PC-9 (cell line): ENCODE measurements around the gene PITPNB. TPM values are rescaled to one million over a fixed set of nuclear protein-coding genes. Genes with fewer than 3 reads are reported as not detected.
A peak's percentile ranks its signal among the peaks of the same experiment; 100 is the strongest.

Experiments used
- BruUV-seq: library from RNA; stranded (reverse); fragments of 400-500 nt; replicated peaks from 2 replicates; lab custom pipeline; 2021; lab: Mats Ljungman, UMichigan
- CTCF ChIA-PET: fragments of 300-600 bp; sonication (Branson Sonifier 250); formaldehyde crosslinking; loops from one replicate; lab custom pipeline; 2022; ENCODE audit warnings: antibody characterized with exemption; lab: Charles Lee
- POLR2A ChIA-PET: fragments of 300-600 bp; sonication (Branson Sonifier 250); formaldehyde crosslinking; loops from one replicate; lab custom pipeline; 2022; ENCODE audit warnings: antibody characterized with exemption; ENCODE audit not compliant: unreplicated experiment; lab: Charles Lee
- DNase-seq, 2 experiments: peaks; one replicate each; pipeline versions ENCODE4 v3.0.0 to v3.0.0-alpha.2; 2015 to 2022; ENCODE audit warnings: mixed read lengths in 1 of 2
- H2AFZ ChIP-seq: fragments of 200-600 bp; sonication (generic); 2 replicates; pipeline ENCODE4 v1.8.1; 2017; ENCODE audit warnings: antibody characterized with exemption
- H3F3A ChIP-seq: fragments of 200-600 bp; sonication (generic); 2 replicates; pipeline ENCODE4 v1.8.1; 2017; ENCODE audit warnings: antibody characterized with exemption, mild to moderate bottlenecking, low read depth; ENCODE audit not compliant: insufficient read depth
- H3K27ac ChIP-seq: fragments of 200-600 bp; sonication (generic); 2 replicates; pipeline ENCODE4 v1.6.1; 2016; ENCODE audit warnings: mixed run types
- H3K27me3 ChIP-seq: fragments of 200-600 bp; sonication (generic); 2 replicates; pipeline ENCODE4 v1.6.1; 2016; ENCODE audit warnings: low read depth, mixed run types; ENCODE audit not compliant: insufficient read depth
- H3K36me3 ChIP-seq: fragments of 200-600 bp; sonication (generic); 2 replicates; pipeline ENCODE4 v1.6.1; 2016; ENCODE audit warnings: low read depth, mixed run types
- H3K4me1 ChIP-seq: fragments of 200-600 bp; sonication (generic); replicated peaks from 2 replicates; pipeline ENCODE4 v1.6.1; 2016; ENCODE audit warnings: mixed run types; ENCODE audit not compliant: insufficient read depth
- H3K4me2 ChIP-seq: fragments of 200-600 bp; sonication (generic); 2 replicates; pipeline ENCODE4 v1.6.1; 2017; ENCODE audit warnings: mixed run types
- H3K4me3 ChIP-seq: fragments of 200-600 bp; sonication (generic); 2 replicates; pipeline ENCODE4 v1.6.1; 2016; ENCODE audit warnings: mixed run types
- H3K79me2 ChIP-seq: fragments of 200-600 bp; sonication (generic); 2 replicates; pipeline ENCODE4 v1.6.1; 2017; ENCODE audit warnings: low read depth, mixed run types
- H3K9me2 ChIP-seq: fragments of 200-600 bp; sonication (generic); 2 replicates; pipeline ENCODE4 v1.8.1; 2017; ENCODE audit warnings: mild to moderate bottlenecking; ENCODE audit not compliant: insufficient read depth
- H3K9me3 ChIP-seq: fragments of 200-600 bp; sonication (generic); 2 replicates; pipeline ENCODE4 v1.8.1; 2016; ENCODE audit warnings: low read depth; ENCODE audit not compliant: insufficient read depth
- H4K20me1 ChIP-seq: fragments of 200-600 bp; sonication (generic); 2 replicates; pipeline ENCODE4 v1.8.1; 2017; ENCODE audit not compliant: insufficient read depth
- EZH2 ChIP-seq: fragments of 200-600 bp; sonication (generic); IDR thresholded peaks from 2 replicates; pipeline ENCODE4 v1.8.0; 2017; ENCODE audit warnings: antibody characterized with exemption, low read depth
- intact Hi-C: fragments of 100-400 bp; cut with micrococcal nuclease; formaldehyde crosslinking; loops from one replicate; pipeline ENCODE4 v1.10.0; 2022; ENCODE audit not compliant: unreplicated experiment
- microRNA-seq: library from miRNA; unstranded; fragments of <30 nt; microRNA quantifications from one replicate; pipeline ENCODE4 v1.2.0, GENCODE V29; 2021; ENCODE audit warnings: borderline number of aligned reads, borderline replicate concordance
- total RNA-seq: library from RNA; stranded (reverse); gene quantifications from 2 replicates; pipeline ENCODE4 v1.2.3, GENCODE V29; 2021
- TF ChIP-seq, protein P1 (sequence below): fragments of 200-600 bp; sonication (generic); conservative IDR thresholded peaks from 2 replicates; pipeline ENCODE4 v1.6.1; 2017; ENCODE audit warnings: mixed run types, antibody characterized with exemption, mild to moderate bottlenecking, moderate library complexity

The PITPNB gene
- total RNA-seq, 1 experiment from 2014 or later: 49.6 TPM

DNA sequence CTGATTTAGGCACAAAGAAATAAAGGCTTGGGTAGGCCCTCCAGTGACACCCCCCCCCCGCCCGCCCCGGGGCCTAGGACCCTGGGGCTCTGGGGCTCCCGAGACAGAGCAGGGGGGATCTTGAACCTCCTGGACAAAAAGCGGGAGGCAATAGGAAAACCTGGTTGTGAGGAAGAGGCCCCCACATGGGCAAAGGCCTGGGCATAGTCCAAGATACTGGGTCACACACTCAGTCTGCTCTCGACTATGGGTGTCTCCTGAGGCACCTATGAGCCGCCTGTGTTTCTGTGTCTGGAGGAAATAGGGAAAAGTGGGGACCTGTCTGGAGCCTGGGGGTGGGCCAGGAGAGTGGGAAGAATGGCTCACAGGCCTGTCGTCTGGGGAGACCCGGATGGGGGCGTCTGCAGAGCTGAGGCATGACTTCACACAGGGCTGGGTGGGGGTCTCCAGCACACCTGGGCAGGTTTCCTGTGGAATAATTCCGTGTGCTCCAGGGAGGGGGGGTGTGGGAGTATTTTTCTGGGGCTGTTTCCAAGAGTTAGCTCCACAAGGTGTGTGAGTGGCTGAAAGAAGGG, 115.1 kb downstream of the PITPNB start:
- Histone ChIP-seq H3K27me3 (no peaks in the 10 kb centered on the region), H3K4me3 (no peak overlapping the region), H4K20me1 (no peaks in the 10 kb centered on the region), H3K36me3 (no peaks in the 10 kb centered on the region), H3K4me2 (peak overlapping the region; percentile 70; the same call in 1 of the 2 replicates), H3K9me2 (no peaks in the 10 kb centered on the region), H3K4me1 (peaks cover 10% of the 10 kb centered on the region), H3K79me2 (peaks cover 13% of the 10 kb centered on the region), H3K9me3 (no peaks in the 10 kb centered on the region), H2AFZ (no peak overlapping the region), H3F3A (no peaks in the 10 kb centered on the region), H3K27ac (no peak overlapping the region)
- no peak for DNase-seq
- intact Hi-C loops: loop anchor here (1.0 to 5.0 kb wide), 4 partner anchors 329 to 1132 kb away; no protein-coding TSS in a partner anchor
- ChIA-PET CTCF (interaction anchor here (0.7 kb wide), 1 partner anchor 390 kb away, joined by 7 read pairs; no protein-coding TSS in a partner anchor), POLR2A (interaction anchor here (0.7 kb wide), 1 partner anchor 291 kb away, joined by 13 read pairs; no protein-coding TSS in a partner anchor)
- TF ChIP-seq EZH2: no peak
- TF ChIP-seq, protein P1, sequence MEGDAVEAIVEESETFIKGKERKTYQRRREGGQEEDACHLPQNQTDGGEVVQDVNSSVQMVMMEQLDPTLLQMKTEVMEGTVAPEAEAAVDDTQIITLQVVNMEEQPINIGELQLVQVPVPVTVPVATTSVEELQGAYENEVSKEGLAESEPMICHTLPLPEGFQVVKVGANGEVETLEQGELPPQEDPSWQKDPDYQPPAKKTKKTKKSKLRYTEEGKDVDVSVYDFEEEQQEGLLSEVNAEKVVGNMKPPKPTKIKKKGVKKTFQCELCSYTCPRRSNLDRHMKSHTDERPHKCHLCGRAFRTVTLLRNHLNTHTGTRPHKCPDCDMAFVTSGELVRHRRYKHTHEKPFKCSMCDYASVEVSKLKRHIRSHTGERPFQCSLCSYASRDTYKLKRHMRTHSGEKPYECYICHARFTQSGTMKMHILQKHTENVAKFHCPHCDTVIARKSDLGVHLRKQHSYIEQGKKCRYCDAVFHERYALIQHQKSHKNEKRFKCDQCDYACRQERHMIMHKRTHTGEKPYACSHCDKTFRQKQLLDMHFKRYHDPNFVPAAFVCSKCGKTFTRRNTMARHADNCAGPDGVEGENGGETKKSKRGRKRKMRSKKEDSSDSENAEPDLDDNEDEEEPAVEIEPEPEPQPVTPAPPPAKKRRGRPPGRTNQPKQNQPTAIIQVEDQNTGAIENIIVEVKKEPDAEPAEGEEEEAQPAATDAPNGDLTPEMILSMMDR: no peak
- no TSS peak for BruUV-seq

DNA sequence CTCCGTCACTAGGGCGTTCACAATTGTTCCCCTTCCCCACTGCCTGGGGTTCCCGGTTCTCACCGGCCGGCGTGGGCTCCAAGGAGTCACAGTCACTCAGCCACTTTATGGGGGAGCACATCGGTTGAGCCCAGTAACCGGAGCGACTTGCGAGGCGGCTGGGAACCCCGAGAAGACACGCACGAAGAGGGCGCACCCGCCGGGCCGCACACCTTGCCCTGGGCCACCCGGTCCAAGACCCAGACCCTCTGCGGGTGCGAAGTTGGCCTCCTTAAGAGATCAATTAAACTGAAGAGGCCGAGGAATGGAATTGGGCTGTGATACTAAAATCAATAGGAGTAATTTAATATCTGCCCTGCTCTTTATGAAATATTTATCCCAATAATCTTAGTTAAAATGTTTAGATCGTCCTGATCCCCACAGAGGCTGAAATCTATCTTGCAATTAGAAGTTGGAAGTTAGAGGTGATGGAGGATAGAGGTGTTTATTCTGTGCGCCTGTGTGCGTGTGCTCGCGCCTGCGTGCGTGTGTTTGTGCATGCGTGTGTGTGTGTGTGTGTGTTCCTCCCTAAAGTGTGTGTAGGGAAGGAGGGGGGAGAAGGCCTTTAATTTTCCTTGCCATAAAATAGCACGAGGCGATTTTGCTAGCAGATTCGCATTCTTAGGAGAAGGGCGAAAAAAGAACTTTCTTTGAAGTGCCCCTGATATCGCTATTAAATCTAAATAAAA, 116.5 kb downstream of the PITPNB start:
- no peak for TF ChIP-seq EZH2
- TF ChIP-seq, protein P1: no peak
- peaks cover 10% of the 10 kb centered on the region for H3K4me1 ChIP-seq
- H3K36me3 ChIP-seq: no peaks in the 10 kb centered on the region
- TSS peak; percentile 45 for BruUV-seq
- H2AFZ ChIP-seq: peak overlapping the region; percentile 87
- H3K27me3 ChIP-seq: no peaks in the 10 kb centered on the region
- no peaks in the 10 kb centered on the region for H3K9me3 ChIP-seq
- H4K20me1 ChIP-seq: no peaks in the 10 kb centered on the region
- no peaks in the 10 kb centered on the region for H3F3A ChIP-seq
- CTCF ChIA-PET: interaction anchor here (0.6 kb wide), 1 partner anchor 377 kb away, joined by 5 read pairs; no protein-coding TSS in a partner anchor
- peak overlapping the region; percentile 99 for H3K4me2 ChIP-seq
- POLR2A ChIA-PET: interaction anchor here (0.6 kb wide), 1 partner anchor 51 kb away, joined by 6 read pairs; no protein-coding TSS in a partner anchor
- no peak for DNase-seq
- intact Hi-C loops: loop anchor here (1.0 to 5.0 kb wide), 3 partner anchors 133 to 1130 kb away; no protein-coding TSS in a partner anchor
- H3K9me2 ChIP-seq: no peaks in the 10 kb centered on the region
- H3K27ac ChIP-seq: no peak overlapping the region
- H3K4me3 ChIP-seq: peak overlapping the region; percentile 92
- H3K79me2 ChIP-seq: peaks cover 13% of the 10 kb centered on the region

Small RNA genes lying within 50 kb of the gene (microRNA-seq; reads per million reads assigned to microRNA genes)
- not detected for gene MIR3199-1
- gene MIR3199-2: not detected

Other genes with a start within 250 kb of the PITPNB start
- 8.2 and 9.1 TPM in 2 replicates for gene MN1, start 117.5 kb downstream of the PITPNB start, total RNA-seq